Mammary epithelial cell (primary cell): ENCODE measurements around the gene ERBB2.

ENCODE experiments used
- EZH2 ChIP-seq: IDR thresholded peaks from 2 replicates; pipeline ENCODE4 v1.6.1; 2012; ENCODE audit warnings: low read length, inconsistent platforms, borderline replicate concordance
- TF ChIP-seq, protein P1 (sequence below), 2 donors: IDR thresholded peaks in 1 of 2; conservative IDR thresholded peaks in 1 of 2; 2 replicates each; pipeline ENCODE4 v1.5.1; 2011 to 2012; ENCODE audit warnings: inconsistent platforms in 2 of 2, low read length in 2 of 2, mild to moderate bottlenecking in 2 of 2, control low read depth in 1 of 2, low read depth in 1 of 2; ENCODE audit not compliant: insufficient read depth in 1 of 2; ENCODE audit errors: extremely low read depth in 1 of 2

DNA sequence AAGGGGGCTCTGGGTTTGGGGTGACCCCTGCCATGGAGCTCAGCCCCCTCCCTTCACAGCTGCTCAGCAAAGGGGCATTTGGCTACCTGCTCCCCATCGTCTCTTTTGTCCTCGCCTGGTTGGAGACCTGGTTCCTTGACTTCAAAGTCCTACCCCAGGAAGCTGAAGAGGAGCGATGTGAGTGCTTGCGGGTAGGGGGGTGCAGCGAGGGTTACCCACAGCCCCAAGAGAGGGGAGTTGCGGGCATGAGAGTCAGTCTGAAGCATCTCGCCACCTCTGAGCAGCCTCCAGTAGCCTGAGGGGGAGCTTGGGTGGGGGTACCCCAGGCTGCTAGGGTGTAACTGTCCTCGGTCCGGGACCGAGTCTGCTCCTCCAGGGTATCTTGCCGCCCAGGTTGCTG is 41.5 kb upstream of the ERBB2 start:
- TF ChIP-seq, protein P1, sequence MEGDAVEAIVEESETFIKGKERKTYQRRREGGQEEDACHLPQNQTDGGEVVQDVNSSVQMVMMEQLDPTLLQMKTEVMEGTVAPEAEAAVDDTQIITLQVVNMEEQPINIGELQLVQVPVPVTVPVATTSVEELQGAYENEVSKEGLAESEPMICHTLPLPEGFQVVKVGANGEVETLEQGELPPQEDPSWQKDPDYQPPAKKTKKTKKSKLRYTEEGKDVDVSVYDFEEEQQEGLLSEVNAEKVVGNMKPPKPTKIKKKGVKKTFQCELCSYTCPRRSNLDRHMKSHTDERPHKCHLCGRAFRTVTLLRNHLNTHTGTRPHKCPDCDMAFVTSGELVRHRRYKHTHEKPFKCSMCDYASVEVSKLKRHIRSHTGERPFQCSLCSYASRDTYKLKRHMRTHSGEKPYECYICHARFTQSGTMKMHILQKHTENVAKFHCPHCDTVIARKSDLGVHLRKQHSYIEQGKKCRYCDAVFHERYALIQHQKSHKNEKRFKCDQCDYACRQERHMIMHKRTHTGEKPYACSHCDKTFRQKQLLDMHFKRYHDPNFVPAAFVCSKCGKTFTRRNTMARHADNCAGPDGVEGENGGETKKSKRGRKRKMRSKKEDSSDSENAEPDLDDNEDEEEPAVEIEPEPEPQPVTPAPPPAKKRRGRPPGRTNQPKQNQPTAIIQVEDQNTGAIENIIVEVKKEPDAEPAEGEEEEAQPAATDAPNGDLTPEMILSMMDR (conservative IDR thresholded peaks at IDR 0.05 in 1 of 2, IDR thresholded peaks at IDR 0.05 in 1 of 2; ENCODE audit: extremely low read depth in 1 of 2, insufficient read depth in 1 of 2, low read depth in 1 of 2, low read length in 2 of 2) = no peak
- no peak for TF ChIP-seq EZH2
